Activated naive CD8-positive, alpha-beta T cell (primary cell): ENCODE measurements around the gene FAM47C.
"Not testable (repeated sequence)": the region's sequence is repeated elsewhere in the genome, so short reads cannot be mapped to it uniquely, and the experiment has no call there.

Experiments
- H3K27ac Mint-ChIP-seq: one replicate; pipeline ENCODE4 v1.8.0; 2021; ENCODE audit warnings: mixed read lengths
- H3K27me3 Mint-ChIP-seq: one replicate; pipeline ENCODE4 v1.8.0; 2021; ENCODE audit warnings: mixed read lengths
- H3K36me3 Mint-ChIP-seq: one replicate; pipeline ENCODE4 v1.8.0; 2021; ENCODE audit warnings: mixed read lengths
- H3K4me1 Mint-ChIP-seq: one replicate; pipeline ENCODE4 v1.8.0; 2021; ENCODE audit warnings: low read depth, mixed read lengths
- H3K4me3 Mint-ChIP-seq: one replicate; pipeline ENCODE4 v1.8.0; 2021; ENCODE audit warnings: mild to moderate bottlenecking, mixed read lengths
- H3K9me3 Mint-ChIP-seq: one replicate; pipeline ENCODE4 v1.8.0; 2021; ENCODE audit warnings: low read depth, mixed read lengths

Gene FAM47C

GRCh38 chrX:37038814-37039213 lies 30.6 kb downstream of the FAM47C start:
- not testable (repeated sequence) for H3K9me3 Mint-ChIP-seq, H3K27ac Mint-ChIP-seq, H3K36me3 Mint-ChIP-seq, H3K4me1 Mint-ChIP-seq, H3K27me3 Mint-ChIP-seq, H3K4me3 Mint-ChIP-seq

GRCh38 chrX:37042956-37043885 lies 35.1 kb downstream of the FAM47C start:
- H3K36me3 Mint-ChIP-seq, H3K4me3 Mint-ChIP-seq, H3K9me3 Mint-ChIP-seq, H3K4me1 Mint-ChIP-seq, H3K27me3 Mint-ChIP-seq, H3K27ac Mint-ChIP-seq: not testable (repeated sequence)

- Mint-ChIP-seq H3K4me1 (no peaks in the 10 kb centered on the region), H3K27ac (no peak overlapping the region), H3K27me3 (no peaks in the 10 kb centered on the region), H3K4me3 (no peak overlapping the region), H3K36me3 (no peaks in the 10 kb centered on the region), H3K9me3 (no peaks in the 10 kb centered on the region)
Observed at GRCh38 chrX:37047776-37048175, 39.6 kb downstream of the FAM47C start.

GRCh38 chrX:37057572-37057971 lies 49.4 kb downstream of the FAM47C start:
- H3K9me3 Mint-ChIP-seq, H3K27me3 Mint-ChIP-seq, H3K27ac Mint-ChIP-seq, H3K4me1 Mint-ChIP-seq, H3K36me3 Mint-ChIP-seq, H3K4me3 Mint-ChIP-seq: not testable (repeated sequence)

GRCh38 chrX:37060999-37061398 lies 52.8 kb downstream of the FAM47C start:
- Mint-ChIP-seq H3K4me1 (no peaks in the 10 kb centered on the region), H3K27ac (no peak overlapping the region), H3K9me3 (no peaks in the 10 kb centered on the region), H3K4me3 (no peak overlapping the region), H3K36me3 (no peaks in the 10 kb centered on the region), H3K27me3 (no peaks in the 10 kb centered on the region)
